Large intestine (tissue), 3 donors: ENCODE results near the gene NPAT. TPM values are rescaled to one million over a fixed set of nuclear protein-coding genes. Genes with fewer than 3 reads are reported as not detected.
"Not testable (repeated sequence)": the region's sequence is repeated elsewhere in the genome, so short reads cannot be mapped to it uniquely, and the experiment has no call there.

Experiments
- DNase-seq, 2 donors: peaks; one replicate each; pipeline versions ENCODE4 v3.0.0 to v3.0.0-alpha.2; 2013
- H3K27ac ChIP-seq: one replicate; pipeline ENCODE4 v1.5.1; 2013; ENCODE audit warnings: low read length
- H3K27me3 ChIP-seq: 2 replicates; pipeline ENCODE4 v1.6.1; 2013; ENCODE audit warnings: low read length; ENCODE audit not compliant: control insufficient read depth, insufficient read depth
- H3K36me3 ChIP-seq: 2 replicates; pipeline ENCODE4 v1.6.1; 2013; ENCODE audit warnings: low read length; ENCODE audit not compliant: control insufficient read depth, insufficient read depth
- H3K4me1 ChIP-seq: one replicate; pipeline ENCODE4 v1.6.1; 2013; ENCODE audit warnings: low read length; ENCODE audit not compliant: control insufficient read depth, insufficient read depth
- H3K4me3 ChIP-seq: one replicate; pipeline ENCODE4 v1.5.1; 2013; ENCODE audit warnings: low read length
- H3K9me3 ChIP-seq: one replicate; pipeline ENCODE4 v1.6.1; 2013; ENCODE audit warnings: mild to moderate bottlenecking, low read depth, low read length, moderate library complexity; ENCODE audit not compliant: control insufficient read depth
- WGBS: methylation state at CpG from one replicate; pipeline ENCODE4 v1.1.5; 2013; ENCODE audit warnings: low lambda C conversion rate; ENCODE audit not compliant: insufficient coverage; 5-methylcytosine and 5-hydroxymethylcytosine counted together
- polyA plus RNA-seq: library from polyadenylated mRNA; unstranded; fragments of 120-200 nt; gene quantifications from one replicate; pipeline ENCODE4 v1.2.1, GENCODE V29; 2013

NPAT gene
- polyA plus RNA-seq, 1 donor: 12.4 TPM

GRCh38 chr11:108160970-108161566, 61.4 kb downstream of the NPAT start:
- 100% methylated on average over 2 of the region's 5 CpGs for WGBS
- Histone ChIP-seq H3K4me1 (no peaks in the 10 kb centered on the region), H3K36me3 (peaks cover 48% of the 10 kb centered on the region), H3K4me3 (no peak overlapping the region), H3K27ac (no peak overlapping the region), H3K9me3 (no peaks in the 10 kb centered on the region), H3K27me3 (no peaks in the 10 kb centered on the region)
- peak in 1 of 2 donors; percentile 0 for DNase-seq

GRCh38 chr11:108154591-108154990, 67.8 kb downstream of the NPAT start:
- H3K36me3 ChIP-seq: peaks cover 28% of the 10 kb centered on the region
- H3K27ac ChIP-seq: no peak overlapping the region
- no peaks in the 10 kb centered on the region for H3K9me3 ChIP-seq
- H3K4me3 ChIP-seq: no peak overlapping the region
- H3K27me3 ChIP-seq: no peaks in the 10 kb centered on the region
- H3K4me1 ChIP-seq: no peaks in the 10 kb centered on the region
- WGBS: no CpG with 5 or more reads among the region's 2 CpGs
- DNase-seq: no peak

GRCh38 chr11:108148556-108148955, 73.9 kb downstream of the NPAT start:
- DNase-seq: no peak
- Histone ChIP-seq H3K4me1 (no peaks in the 10 kb centered on the region), H3K27ac (no peak overlapping the region), H3K27me3 (no peaks in the 10 kb centered on the region), H3K9me3 (no peaks in the 10 kb centered on the region), H3K36me3 (peaks cover 49% of the 10 kb centered on the region), H3K4me3 (no peak overlapping the region)
- WGBS: no CpG with 5 or more reads among the region's 3 CpGs

GRCh38 chr11:108147150-108147549, 75.3 kb downstream of the NPAT start:
- WGBS: no CpG with 5 or more reads among the region's 1 CpG
- Histone ChIP-seq H3K36me3 (peaks cover 53% of the 10 kb centered on the region), H3K4me1 (no peaks in the 10 kb centered on the region), H3K27ac (no peak overlapping the region), H3K27me3 (no peaks in the 10 kb centered on the region), H3K9me3 (no peaks in the 10 kb centered on the region), H3K4me3 (no peak overlapping the region)
- no peak for DNase-seq

GRCh38 chr11:108144615-108145014, 77.8 kb downstream of the NPAT start:
- Histone ChIP-seq H3K9me3 (no peaks in the 10 kb centered on the region), H3K4me3 (no peak overlapping the region), H3K36me3 (peaks cover 38% of the 10 kb centered on the region), H3K27ac (no peak overlapping the region), H3K27me3 (no peaks in the 10 kb centered on the region), H3K4me1 (no peaks in the 10 kb centered on the region)
- DNase-seq: no peak
- WGBS: 100% methylated on average over 1 of the region's 3 CpGs

- no CpG with 5 or more reads among the region's 7 CpGs for WGBS
- H3K27me3 ChIP-seq: no peaks in the 10 kb centered on the region
- H3K36me3 ChIP-seq: peaks cover 27% of the 10 kb centered on the region
- H3K27ac ChIP-seq: no peak overlapping the region
- DNase-seq: no peak
- H3K9me3 ChIP-seq: no peaks in the 10 kb centered on the region
- H3K4me1 ChIP-seq: no peaks in the 10 kb centered on the region
- H3K4me3 ChIP-seq: no peak overlapping the region
Measured at GRCh38 chr11:108142304-108142703, 80.1 kb downstream of the NPAT start.

GRCh38 chr11:108137212-108137611, 85.2 kb downstream of the NPAT start:
- Histone ChIP-seq H3K27me3 (no peaks in the 10 kb centered on the region), H3K4me1 (no peaks in the 10 kb centered on the region), H3K4me3 (no peak overlapping the region), H3K9me3 (no peaks in the 10 kb centered on the region), H3K36me3 (peaks cover 11% of the 10 kb centered on the region), H3K27ac (no peak overlapping the region)
- DNase-seq: no peak
- 100% methylated on average over 1 of the region's 1 CpG for WGBS

- WGBS: no CpG with 5 or more reads among the region's 2 CpGs
- Histone ChIP-seq H3K4me1 (no peaks in the 10 kb centered on the region), H3K27ac (no peak overlapping the region), H3K27me3 (no peaks in the 10 kb centered on the region), H3K36me3 (peaks cover 7% of the 10 kb centered on the region), H3K4me3 (no peak overlapping the region), H3K9me3 (no peaks in the 10 kb centered on the region)
- DNase-seq: no peak
Measured at GRCh38 chr11:108135845-108136544, 86.4 kb downstream of the NPAT start.

GRCh38 chr11:108132993-108133538, 89.4 kb downstream of the NPAT start:
- WGBS: no CpG with 5 or more reads among the region's 2 CpGs
- H3K9me3 ChIP-seq, H3K27me3 ChIP-seq, H3K4me1 ChIP-seq, H3K4me3 ChIP-seq, DNase-seq, H3K27ac ChIP-seq, H3K36me3 ChIP-seq: not testable (repeated sequence)

- DNase-seq: no peak
- H3K4me1 ChIP-seq: no peaks in the 10 kb centered on the region
- peaks cover 7% of the 10 kb centered on the region for H3K36me3 ChIP-seq
- H3K27me3 ChIP-seq: no peaks in the 10 kb centered on the region
- no peaks in the 10 kb centered on the region for H3K9me3 ChIP-seq
- H3K4me3 ChIP-seq: no peak overlapping the region
- no peak overlapping the region for H3K27ac ChIP-seq
- no CpG with 5 or more reads among the region's 1 CpG for WGBS
Measured at GRCh38 chr11:108131993-108132392, 90.4 kb downstream of the NPAT start.
